Measurements from ENCODE around the gene IGSF1.
"Not testable (repeated sequence)": the region's sequence is repeated elsewhere in the genome, so short reads cannot be mapped to it uniquely, and the experiment has no call there.

IGSF1 gene

DNA sequence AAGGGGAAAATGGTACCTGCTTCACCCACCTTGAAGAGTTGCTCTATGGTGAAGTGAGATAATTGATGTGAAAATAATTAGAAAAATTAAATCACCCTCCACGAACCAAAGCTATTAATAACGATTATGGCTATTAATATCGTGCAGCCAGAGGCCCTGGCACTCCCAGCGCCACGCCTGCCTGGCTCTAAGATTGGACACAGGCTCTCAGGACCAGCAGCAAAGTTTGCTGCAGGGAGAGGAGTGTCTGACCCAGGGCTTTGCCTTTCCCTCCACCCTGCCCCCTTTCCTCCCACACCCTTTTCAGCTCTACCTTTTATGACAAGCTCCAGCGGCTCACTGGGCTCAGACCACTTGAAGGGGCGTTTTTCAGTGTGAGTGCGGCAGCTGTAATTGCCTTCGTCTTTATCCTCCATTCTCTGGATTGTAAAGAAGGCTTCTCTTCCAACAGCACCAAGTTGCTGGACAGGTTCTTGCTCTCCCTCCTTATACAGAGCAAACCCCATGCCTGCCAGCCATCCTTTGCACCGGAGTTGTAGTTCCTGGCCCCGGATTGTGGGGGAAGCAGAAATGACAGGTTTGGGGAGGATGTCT lies 11.5 kb downstream of the IGSF1 start:
- DNase-seq = no peak
- in situ Hi-C loops (cut with MboI; ENCODE audit: low pct_unique_long_range_greater_than_20kb, low sequenced_read_pairs) = no loop called here

DNA sequence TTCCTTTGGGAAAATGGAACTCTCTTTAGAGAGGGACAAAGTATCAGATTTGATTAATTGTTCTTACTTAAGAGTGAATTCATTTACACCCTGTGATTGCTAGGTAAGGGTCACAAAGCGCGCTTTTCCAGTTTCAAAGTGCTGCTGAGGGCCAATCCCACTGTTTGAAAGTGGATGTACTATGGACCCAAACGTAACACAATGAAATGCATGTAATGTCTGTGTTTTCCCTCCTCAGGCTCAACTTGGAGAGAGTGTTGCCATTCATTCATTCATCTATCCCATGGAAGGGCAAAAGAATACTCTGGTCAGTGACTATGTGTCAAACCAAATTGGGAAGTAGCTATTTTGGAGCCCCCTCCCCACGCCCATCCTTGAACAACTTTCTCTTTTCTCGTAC lies 16.1 kb downstream of the IGSF1 start:
- DNase-seq = no peak
- in situ Hi-C loops (cut with MboI; ENCODE audit: low pct_unique_long_range_greater_than_20kb, low sequenced_read_pairs) = no loop called here

DNA sequence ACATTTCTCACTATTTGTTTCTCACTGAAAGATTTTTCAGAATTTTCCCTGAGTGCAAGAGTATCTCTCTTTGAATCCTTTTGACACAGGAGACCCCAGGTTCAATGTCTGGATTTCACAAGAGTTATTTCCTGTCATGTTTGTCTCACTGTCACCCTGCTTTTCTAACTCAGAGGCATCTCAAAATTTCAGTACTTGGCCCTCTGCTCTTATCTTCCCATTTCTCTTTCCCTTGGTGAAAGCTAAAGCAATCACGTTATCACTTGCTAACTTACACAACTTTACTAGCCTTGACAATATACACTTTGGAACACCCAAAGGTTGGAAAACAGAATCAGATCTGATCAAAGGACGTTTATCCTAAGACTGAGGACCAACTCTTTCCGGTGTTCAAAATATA lies 17.3 kb downstream of the IGSF1 start:
- in situ Hi-C loops (cut with MboI; ENCODE audit: low pct_unique_long_range_greater_than_20kb, low sequenced_read_pairs) = no loop called here
- no peak for DNase-seq

DNA sequence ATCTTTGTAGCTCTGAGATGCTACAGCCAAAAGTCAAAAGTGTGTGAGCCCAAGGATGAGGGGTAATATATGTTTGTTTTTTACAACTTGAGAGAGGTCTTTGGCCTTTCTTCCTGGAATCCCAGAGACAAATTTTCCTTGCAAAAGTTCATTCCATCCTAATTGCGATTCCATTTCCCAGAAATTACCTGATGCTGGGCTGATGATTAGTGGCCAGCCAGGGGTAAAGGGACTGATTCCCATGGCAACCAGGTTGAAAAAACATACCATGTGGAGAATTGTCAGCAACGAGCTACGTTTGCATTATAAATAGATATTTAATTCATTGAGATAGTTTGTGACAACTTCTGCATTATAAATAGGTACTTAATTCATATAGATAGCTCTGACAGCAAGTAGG lies 17.8 kb downstream of the IGSF1 start:
- in situ Hi-C loops (cut with MboI; ENCODE audit: low pct_unique_long_range_greater_than_20kb, low sequenced_read_pairs) = no loop called here
- DNase-seq = no peak

DNA sequence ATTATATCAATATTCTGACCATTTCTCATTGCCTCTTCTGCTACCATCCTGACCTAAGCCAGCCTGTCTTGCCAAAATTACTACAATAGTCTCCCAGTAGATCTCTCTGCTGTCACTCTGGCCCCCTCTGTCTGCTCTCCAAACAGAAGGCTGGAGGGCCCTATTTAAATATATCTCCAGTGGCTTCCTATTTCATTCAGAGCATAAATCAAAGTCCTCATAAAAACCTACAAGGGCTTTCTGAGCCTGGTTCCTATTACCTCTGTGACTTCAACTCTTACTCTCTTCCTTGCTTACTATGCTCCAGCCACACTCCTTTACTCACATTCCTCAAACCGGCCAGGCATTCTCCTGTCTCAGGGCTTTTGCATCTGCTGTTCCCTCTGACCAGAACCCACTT lies 19.0 kb downstream of the IGSF1 start:
- no peak for DNase-seq
- in situ Hi-C loops (cut with MboI; ENCODE audit: low pct_unique_long_range_greater_than_20kb, low sequenced_read_pairs) = no loop called here

DNA sequence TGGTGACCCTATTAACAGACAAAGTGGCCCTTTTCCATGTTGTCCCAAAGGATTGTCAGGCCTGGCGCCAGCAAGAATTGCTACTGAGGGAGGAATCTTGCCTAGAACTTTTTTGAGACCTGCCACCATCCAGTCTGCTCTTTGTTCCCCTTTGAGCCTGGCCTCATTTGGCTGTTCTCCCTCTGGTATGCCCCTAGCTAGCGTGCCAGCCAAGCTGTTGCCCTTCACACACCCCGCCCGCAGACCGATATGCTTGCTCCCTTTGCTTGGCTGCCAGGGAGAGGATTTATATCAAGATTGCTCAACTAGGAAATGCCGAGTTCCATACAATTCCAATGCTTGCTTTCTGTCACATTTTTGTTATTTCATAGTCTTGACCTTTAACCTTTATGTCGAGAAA lies 24.4 kb downstream of the IGSF1 start:
- no peak for DNase-seq
- in situ Hi-C loops (cut with MboI; ENCODE audit: low pct_unique_long_range_greater_than_20kb, low sequenced_read_pairs) = no loop called here

DNA sequence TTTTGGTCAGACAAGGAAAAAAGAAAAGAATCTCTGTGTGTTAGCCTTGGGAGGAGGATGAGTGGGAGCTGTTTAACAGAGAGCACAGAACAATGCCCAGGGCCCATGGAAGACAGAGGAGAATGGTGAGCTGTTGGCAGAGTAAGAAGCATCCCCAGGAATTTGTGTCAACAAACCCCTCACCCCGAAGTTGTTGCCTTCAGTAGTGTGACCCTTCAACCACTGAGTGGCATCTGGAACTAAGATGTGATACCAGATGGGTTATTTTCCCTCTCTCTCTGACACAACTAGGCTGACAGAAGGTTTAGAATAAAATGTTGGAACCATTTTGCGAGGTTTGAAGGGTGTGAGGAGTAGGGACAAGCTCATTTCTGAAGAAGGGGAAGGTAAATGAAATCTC lies 25.1 kb downstream of the IGSF1 start:
- no peak for DNase-seq
- in situ Hi-C loops (cut with MboI; ENCODE audit: low pct_unique_long_range_greater_than_20kb, low sequenced_read_pairs) = no loop called here

DNA sequence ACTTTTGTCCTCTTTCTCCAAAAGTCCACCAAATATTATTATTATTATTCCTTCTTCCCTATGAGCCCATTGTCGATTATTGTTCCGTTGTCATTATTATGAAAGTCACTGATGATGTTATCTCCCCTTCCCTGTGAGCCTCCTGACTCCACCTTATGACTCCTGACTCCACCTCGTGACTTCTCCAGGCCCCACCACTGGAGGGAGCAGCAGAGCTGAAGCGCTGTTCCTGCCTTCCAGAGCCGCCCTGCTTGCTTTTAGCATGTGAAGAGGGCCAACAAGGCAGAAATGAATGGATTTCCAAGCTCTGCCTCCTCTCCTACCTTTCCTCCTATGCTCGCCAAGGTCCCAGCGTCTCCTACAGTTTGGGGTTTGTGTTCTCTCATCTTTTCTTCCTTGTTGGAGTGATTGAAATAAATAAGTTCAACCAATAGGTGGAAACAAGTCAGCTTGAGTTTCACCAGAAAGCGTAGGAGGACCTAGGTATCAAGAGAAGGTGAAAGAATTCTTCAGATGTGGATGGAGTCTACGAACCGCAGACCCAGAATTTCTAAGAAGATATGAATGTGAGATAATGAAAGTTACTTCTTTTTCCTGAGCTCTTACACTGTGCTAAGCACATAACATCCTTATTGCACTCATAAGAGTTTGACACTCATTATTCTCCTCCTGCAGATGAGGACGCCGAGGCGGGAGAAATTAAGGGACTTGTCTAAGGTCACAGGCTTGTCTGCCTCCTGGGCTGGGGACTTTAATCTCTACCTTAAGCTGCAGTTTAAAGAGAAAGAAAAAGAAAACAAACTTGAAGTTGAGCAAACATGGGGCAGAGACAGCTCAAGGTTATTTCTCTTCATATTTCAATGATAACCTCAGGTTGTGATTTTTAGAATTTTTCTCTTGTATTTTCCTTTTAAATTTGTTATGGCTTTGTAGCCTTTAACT lies 26.1 kb downstream of the IGSF1 start:
- in situ Hi-C loops (cut with MboI; ENCODE audit: low pct_unique_long_range_greater_than_20kb, low sequenced_read_pairs) = no loop called here
- peak; percentile 41 for DNase-seq

DNA sequence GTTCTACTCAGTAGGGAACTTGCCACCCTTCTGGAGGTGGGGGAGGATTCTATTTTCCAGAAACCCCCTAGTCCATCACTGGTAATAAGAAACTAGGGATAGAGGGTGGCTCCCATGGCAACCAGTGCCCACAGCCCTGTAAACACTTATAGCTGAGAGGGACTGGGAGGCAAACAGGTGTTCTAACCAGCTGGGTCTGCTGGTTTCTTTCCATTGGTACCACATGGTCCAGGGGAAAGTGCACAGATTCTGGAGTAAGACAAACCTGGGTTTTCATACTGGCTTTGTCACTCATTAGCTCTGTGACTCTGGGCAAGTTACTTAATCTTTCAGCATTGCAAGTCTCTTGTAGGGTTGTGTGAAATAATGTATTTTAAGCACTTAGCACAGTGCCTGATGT lies 26.9 kb downstream of the IGSF1 start:
- no peak for DNase-seq
- in situ Hi-C loops (cut with MboI; ENCODE audit: low pct_unique_long_range_greater_than_20kb, low sequenced_read_pairs) = no loop called here

DNA sequence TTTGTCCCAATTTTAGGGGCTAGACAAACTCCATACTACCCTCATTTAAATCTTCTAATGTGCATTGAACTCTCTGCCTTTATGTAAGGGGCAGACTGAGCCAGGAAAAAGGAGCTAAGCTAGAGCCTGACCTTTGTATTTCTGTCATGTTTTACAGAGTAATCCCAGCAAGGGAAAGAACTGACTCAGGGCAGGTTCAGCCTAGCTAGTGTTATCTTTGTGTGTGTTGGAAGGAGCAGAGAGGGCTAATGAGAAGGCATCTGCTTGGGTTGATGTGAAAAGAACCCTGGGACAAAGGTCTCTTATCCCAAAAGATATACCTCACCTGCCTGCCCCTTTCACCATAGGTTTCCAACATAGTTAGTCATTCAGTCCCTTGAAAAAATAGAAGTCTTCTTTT lies 31.7 kb downstream of the IGSF1 start:
- DNase-seq = no peak
- in situ Hi-C loops (cut with MboI; ENCODE audit: low pct_unique_long_range_greater_than_20kb, low sequenced_read_pairs) = no loop called here

DNA sequence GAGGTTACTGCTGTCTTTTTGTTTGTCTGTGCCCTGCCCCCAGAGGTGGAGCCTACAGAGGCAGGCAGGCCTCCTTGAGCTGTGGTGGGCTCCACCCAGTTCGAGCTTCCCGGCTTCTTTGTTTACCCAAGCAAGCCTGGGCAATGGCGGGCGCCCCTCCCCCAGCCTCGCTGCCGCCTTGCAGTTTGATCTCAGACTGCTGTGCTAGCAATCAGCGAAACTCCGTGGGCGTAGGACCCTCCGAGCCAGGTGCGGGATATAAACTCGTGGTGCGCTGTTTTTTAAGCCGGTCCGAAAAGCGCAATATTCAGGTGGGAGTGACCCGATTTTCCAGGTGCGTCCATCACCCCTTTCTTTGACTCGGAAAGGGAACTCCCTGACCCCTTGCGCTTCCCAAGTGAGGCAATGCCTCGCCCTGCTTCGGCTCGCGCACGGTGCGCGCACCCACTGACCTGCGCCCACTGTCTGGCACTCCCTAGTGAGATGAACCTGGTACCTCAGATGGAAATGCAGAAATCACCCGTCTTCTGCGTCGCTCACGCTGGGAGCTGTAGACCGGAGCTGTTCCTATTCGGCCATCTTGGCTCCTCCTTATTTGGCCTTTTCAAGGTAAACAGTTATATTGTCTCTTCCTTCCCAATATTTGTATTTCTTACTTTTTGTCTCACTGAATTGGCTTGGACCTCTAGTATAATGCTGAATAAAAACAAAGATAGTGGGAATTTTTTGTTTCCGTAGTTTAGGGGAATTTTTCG lies 37.9 kb downstream of the IGSF1 start:
- DNase-seq; in situ Hi-C loops (cut with MboI; ENCODE audit: low pct_unique_long_range_greater_than_20kb, low sequenced_read_pairs): not testable (repeated sequence)

DNA sequence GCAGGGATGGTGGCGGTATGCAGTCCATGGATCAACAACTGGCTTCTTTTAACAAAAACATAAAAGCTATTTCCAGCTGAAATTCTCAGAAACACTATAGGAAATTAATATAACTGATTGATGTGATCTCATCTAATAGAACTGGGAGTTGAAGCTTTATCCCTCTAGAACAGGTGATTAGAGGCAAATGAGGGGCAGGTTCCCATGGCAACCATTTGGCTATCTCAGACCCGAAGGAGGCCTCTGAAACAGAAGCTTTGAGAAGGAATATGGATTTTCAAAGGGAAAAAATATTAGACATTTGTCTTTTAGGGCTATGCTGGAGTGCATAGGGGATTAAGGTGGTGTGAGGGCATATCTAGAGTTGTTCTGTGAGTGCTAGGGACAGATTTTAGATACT lies 50.0 kb downstream of the IGSF1 start:
- DNase-seq = no peak
- in situ Hi-C loops (cut with MboI; ENCODE audit: low pct_unique_long_range_greater_than_20kb, low sequenced_read_pairs) = no loop called here

DNA sequence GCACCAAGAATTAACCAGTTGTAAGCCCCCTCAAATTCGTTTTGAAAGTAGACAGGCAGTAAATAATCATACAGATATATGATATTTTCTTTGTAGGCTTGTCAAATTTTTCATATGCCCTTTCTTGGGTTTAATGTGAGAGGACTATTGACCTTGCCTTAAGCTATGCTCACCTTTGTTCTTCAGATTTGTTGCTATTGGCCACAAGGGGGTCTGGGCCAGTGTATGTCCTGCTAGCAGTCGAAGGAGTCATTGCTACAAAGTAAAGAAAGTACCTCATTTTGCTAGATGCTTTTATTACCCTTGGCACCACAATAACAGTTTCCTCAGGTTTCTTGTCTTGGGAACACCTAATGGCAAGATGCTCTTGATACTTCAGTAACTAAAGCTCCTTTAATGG lies 51.7 kb downstream of the IGSF1 start:
- in situ Hi-C loops (cut with MboI; ENCODE audit: low pct_unique_long_range_greater_than_20kb, low sequenced_read_pairs) = no loop called here

DNA sequence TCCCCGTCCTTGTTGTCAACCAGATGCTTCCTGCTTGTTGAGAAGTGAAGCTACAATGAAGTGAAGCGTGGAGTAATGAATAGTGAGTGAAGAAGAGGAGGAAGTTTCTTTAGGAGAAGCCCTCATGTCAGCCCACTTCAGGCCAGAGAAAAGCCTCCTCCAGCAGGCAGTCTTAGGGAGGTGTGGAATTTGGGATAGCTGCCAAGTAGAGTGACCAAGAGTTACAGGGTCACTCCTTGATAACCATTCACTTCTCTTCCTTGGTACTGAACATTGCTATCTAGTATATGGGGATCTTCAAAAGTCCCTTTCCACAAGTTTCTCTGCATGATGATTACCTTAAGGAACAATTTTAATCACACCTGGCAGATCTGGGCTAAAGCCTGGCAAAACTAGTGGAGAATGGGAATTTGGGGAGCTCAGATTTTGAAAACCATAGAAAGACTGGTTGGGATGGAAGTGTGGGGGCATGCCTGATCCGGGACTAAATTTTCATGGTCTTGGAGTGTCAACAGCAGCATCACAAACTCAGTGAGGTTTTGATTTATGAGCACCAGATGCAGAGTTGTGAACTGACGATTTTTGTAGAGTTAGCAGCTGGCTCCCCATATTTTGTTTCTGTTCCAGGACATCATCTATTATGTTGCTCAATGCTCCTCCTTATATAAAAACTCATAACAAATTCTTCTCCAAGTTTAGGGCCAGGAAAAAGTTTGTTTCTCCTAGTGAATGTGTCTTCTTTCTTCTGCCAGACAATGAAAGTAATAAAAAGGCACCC lies 53.1 kb downstream of the IGSF1 start:
- peak; percentile 11 for DNase-seq
- in situ Hi-C loops (cut with MboI; ENCODE audit: low pct_unique_long_range_greater_than_20kb, low sequenced_read_pairs) = no loop called here

More for the DNA sequence above, 51.7 kb downstream of the IGSF1 start:
- no peak for DNase-seq

DNA sequence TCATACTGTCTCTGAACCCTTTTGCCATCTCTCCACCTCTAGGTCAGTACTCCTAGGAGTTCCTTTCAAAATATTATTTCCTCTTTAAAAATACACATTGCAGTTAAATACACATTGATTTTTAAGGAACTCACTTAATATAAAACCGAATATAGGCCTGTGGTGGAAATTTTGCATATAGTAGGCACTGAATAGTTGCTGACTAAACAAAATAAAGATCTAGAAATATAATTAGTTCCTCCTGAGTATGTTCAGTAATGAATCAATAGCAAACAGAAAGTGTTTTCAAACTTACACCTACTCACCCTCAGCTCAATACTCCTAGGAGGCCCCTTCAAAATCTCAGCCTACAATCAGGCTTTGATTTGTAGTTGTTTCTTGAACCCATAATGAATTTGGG lies 61.5 kb downstream of the IGSF1 start:
- DNase-seq = no peak
- in situ Hi-C loops (cut with MboI; ENCODE audit: low pct_unique_long_range_greater_than_20kb, low sequenced_read_pairs) = no loop called here

DNA sequence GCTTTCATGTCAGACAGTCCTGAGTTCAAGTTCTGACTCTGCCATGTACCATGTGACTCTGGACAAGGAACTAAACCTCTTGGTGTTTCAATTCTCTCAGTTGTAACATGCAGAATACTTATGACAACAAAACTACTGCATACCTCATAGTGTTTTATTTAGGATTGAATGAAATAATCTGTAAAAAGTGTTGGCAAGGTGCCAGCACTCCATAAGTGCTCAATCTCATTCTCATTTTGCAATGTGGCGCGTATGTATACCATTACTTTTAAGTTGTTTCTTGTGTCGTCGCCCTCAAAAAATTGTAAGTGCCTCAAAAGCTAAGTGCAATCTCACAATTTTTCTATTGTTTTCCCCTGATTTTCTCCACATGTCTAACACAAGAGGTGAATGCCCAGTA lies 62.5 kb downstream of the IGSF1 start:
- in situ Hi-C loops (cut with MboI; ENCODE audit: low pct_unique_long_range_greater_than_20kb, low sequenced_read_pairs) = no loop called here

DNA sequence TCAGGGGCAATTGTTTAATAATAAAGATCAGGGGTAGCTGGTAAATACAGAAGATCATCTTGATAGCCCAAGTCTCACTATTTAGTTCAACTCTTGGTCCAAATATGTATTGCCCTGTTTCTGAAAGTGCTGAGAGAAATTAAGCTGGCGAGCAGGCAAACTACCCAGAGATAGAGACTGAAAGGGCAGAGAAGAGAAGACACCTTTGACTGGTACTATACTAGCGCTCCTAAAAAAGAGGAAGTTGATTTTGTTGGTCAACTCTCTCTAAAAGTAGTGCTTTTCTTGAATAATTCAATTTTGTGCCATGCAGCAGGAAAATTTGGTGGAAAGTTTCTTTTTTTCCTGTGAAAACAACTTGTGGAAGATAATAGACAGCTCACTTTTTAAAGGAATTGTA lies 64.0 kb downstream of the IGSF1 start:
- in situ Hi-C loops (cut with MboI; ENCODE audit: low pct_unique_long_range_greater_than_20kb, low sequenced_read_pairs) = no loop called here
- DNase-seq = peak; percentile 5

More for the DNA sequence above, 62.5 kb downstream of the IGSF1 start:
- DNase-seq = no peak

Measured in KBM-7 (cell line).